ENCODE measurements around the gene LLPH.
"Not testable (repeated sequence)": the region's sequence is repeated elsewhere in the genome, so short reads cannot be mapped to it uniquely, and the experiment has no call there.

- TF ChIP-seq CTCF, POLR2A (IDR thresholded peaks at IDR 0.05): not testable (repeated sequence)
These were observed 44.1 kb upstream of the LLPH start for GRCh38 chr12:66174391-66175325.

All from vagina (tissue), 2 donors.